ENCODE measurements around the gene CEP20.

The CEP20 gene

GRCh38 chr16:15827709-15828343, 60.6 kb downstream of the CEP20 start:
- DNase-seq: no peak

- no peak for DNase-seq
Measured at GRCh38 chr16:15827299-15827698, 61.1 kb downstream of the CEP20 start.

- no peak for DNase-seq
Measured at GRCh38 chr16:15825750-15826305, 62.6 kb downstream of the CEP20 start.

DNA sequence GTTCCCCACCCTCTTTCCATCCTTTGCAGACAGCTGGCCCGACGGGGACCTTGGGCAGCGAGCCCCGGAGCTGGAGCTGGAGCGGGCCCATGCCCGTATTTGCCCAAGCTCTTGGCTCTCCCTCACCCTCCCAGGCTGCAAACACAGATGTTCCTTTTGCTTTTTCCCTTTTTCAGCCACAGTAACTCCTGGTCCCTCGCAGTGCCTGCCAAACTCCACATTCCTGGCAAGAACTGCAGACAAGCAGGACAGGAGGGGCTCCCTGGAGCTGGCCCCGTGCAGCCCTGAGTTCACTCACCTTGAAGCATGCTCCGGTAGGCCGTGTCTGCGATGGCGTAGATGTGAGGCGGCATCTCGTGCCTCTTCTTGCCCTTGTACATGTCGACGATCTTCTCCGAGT, 65.4 kb downstream of the CEP20 start:
- no peak for DNase-seq

GRCh38 chr16:15820837-15821236, 67.6 kb downstream of the CEP20 start:
- DNase-seq: no peak

- no peak for DNase-seq
Measured at GRCh38 chr16:15819046-15819445, 69.4 kb downstream of the CEP20 start.

DNA sequence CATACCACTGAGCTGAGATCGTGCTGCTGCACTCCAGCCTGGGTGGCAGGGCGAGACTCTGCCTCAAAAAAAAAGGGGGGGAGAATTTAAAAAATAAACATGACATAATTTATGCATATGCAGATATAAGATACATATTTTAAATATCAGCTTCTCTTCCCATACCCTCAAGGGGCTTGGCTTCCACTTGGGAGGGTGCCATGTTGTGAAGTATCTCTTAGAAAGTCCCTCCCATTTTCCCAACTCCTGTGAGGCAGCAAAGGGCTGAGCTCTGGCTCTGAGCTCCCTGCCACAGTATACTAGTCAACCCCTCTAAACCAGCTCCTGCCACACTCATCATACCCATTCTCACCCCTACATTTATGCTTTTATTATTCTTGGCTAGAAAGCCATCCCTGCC, 71.0 kb downstream of the CEP20 start:
- no peak for DNase-seq

DNA sequence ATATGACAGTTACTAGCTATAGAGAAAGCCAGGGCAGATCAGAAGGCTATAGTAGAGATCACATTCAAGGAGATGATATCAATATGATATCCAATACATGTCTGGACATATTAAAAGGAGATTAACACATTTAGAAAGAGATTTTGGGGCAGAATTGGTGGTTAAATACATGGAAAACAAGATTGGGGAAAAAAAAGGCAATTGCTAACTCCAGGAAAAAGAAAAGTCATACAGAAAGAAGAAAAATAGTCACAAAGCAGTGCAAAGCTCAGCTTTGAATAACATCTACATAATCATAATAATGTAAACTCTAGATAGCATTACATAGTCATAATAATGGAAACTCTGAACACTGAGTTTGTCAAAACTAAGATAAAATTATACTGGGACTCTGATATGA, 72.2 kb downstream of the CEP20 start:
- DNase-seq: no peak

All from stimulated activated naive CD4-positive, alpha-beta T cell treated with Interleukin-2 at 50 U/mL for 16 hours (primary cell).